HG03460 (cell line): Measurements from ENCODE around the gene LRMDA.

ENCODE experiments used
- ATAC-seq: cut with Tn5 transposase; IDR thresholded peaks from one replicate; pipeline ENCODE4 v1.9.1; 2021; ENCODE audit not compliant: unreplicated experiment

Gene LRMDA

DNA sequence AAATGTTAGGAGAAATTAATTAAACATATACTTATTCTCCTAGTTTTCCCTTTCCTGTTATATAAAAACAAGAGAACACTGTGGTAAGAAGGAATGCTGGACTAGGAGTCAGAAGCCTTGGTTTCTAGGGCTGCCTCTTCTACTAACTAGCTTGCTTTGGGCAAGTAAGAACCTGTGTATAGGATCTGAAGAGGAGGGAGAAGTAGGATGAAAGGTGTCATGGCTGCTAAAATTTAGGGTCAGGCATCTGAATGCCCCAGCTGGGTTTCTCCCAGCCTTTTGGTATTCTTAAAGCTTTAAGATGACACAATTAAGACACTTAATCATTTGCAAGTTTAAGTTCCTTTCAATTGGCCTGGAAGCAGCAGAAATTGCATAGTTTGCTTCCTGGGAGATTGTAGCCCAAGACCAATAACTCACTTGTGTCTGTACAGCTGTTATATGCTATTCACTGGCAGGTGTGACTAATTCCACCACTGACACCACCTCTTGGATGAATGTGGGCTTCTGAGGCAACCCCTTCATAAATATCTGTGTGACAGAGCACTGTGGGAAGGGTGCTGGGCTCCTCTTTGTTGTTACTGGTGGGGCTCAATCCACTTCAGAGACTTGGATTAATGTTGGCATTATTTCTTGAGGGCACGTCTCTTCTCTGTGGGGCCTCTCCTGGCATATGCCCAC, 137.2 kb downstream of the LRMDA start:
- ATAC-seq: no peak

GRCh38 chr10:75569506-75569905, 138.1 kb downstream of the LRMDA start:
- no peak for ATAC-seq

DNA sequence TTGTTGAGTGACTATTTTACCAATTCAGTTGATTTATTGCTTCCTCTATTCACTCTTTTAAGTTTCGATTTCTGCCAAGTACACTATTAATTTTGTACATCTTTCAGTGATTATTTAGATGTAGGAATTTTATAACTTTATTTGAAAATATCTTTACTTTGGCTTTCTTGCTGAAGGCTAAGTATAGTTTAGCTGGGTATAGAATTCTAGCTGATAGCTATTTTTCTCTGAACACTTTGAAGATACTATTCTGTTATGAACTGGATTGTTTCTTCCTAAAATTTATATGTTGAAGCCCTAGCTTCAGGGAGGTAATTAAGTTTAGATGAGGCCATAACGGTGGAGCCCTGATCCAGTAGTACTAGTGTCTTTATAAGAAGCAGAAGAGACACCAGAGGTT, 141.1 kb downstream of the LRMDA start:
- no peak for ATAC-seq

GRCh38 chr10:75575940-75576339, 144.5 kb downstream of the LRMDA start:
- ATAC-seq: no peak

DNA sequence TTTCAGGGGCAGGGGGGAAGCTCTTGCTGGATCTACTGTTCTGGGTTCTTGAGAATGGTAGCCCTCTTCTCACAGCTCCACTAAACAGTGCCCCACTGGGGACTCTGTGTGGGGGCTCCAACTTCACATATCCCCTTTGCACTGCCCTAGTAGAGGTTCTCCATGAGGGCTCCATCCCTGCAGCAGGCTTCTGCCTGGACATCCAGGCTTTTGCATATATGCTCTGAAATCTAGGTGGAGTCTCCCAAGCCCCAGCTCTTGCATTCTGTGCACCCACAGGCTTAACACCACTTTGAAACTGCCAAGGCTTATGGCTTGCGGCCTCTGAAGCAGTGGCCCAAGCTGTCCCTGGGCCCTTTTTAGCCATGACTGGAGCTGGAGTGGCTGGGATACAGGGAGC, 150.7 kb downstream of the LRMDA start:
- no peak for ATAC-seq

DNA sequence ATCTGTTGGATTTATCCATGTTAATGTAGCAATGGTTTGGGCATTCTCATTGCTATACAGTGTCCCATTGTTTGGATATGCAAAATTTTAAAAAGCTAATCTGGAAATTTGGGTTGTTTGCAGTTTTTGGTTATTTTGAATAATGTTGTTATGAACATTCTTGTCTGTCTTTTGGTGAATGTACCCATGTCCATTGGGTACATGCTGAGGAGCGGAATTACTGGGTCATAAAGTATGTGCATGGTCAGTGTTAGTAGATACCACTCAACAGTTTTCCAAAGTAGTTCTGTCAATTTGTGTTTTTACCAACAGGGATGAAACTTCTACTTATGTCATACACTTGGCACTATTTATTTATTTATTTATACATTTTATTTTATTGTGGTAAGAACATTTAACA, 153.9 kb downstream of the LRMDA start:
- ATAC-seq: no peak

- ATAC-seq: no peak
Observed at GRCh38 chr10:75586814-75587213, 155.4 kb downstream of the LRMDA start.

DNA sequence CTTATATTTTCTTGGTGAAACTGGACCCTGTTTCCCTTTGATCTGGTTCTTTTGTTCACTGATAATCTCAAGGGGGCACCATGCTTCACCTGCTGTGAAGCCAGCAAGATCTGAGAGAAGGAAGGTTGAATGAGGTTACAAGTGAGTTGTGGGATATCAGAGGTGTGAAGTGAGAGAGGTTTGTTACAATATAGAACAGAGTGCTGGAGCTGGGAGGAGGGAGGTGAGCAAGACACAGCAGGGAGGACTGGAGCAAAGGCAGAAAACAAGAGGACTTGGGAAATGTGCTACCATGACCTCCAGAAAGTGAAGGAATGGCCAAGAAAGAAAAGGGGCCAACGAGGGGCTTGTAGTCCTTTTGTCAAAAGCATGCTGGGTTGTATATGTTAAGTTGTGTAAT, 156.6 kb downstream of the LRMDA start:
- no peak for ATAC-seq

DNA sequence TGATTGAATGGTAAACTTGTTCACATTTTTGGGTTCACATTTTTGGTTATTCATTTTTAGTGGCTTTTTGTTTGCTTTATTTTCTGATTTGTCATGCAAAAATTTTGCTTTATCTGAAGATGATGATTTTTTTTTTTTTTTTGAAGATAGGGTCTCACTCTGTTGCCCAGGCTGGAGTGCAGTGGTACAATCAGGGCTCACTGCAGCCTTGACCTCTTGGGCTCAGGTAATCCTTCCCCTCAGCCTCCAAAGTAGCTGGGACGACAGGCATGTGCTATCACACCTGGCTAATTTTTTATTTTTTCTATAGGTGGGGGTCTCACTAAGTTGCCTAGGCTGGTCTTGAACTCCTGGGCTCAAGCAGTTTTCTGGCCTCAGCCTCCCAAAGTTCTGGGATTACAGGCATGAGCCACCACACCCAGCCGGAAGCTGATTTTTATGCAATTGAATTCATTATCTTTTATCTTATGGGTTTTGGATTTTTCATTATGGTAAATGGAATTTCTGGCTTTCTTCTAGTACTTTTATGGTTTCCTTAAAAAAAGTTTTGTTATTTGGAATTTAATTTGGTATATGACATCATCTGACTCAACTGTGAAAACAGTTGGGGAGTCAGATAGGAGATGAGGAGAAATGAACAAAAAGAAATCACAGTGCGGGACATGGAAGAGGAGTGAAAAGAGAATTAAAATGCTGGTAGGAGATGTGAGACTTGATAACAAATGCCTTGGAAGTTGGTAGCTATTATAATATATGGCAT, 158.7 kb downstream of the LRMDA start:
- ATAC-seq: no peak

DNA sequence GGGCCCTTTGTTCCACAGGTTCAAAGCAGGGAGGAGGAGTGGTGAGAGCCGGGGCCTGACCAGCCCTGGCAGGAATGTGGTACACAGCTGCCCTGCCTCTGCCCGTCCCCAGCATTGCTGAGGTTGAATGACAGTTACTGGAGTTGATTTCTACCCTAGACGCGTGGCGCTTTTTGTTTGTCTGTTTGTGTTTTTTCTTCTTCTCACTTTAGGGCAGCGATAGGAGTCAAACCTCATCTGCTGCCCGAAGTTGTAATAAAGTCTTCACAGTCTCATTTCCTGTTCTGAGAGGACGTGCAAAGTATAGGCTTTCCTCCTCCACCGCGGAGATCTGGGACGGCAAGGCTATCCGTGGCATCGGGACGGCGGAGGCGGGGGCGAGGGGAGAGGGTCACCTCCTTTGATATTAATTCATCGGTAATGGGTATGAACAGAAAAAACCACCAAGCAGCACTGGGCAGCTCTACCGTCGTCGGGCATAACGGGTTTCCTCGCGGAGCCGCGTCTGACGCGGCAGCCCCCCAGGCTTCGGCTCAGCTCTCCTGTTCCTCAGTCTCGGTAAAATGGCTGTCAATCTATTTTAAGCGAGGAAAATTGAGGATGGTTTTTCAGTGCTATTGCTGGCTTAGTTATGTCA, 160.8 kb downstream of the LRMDA start:
- no peak for ATAC-seq

DNA sequence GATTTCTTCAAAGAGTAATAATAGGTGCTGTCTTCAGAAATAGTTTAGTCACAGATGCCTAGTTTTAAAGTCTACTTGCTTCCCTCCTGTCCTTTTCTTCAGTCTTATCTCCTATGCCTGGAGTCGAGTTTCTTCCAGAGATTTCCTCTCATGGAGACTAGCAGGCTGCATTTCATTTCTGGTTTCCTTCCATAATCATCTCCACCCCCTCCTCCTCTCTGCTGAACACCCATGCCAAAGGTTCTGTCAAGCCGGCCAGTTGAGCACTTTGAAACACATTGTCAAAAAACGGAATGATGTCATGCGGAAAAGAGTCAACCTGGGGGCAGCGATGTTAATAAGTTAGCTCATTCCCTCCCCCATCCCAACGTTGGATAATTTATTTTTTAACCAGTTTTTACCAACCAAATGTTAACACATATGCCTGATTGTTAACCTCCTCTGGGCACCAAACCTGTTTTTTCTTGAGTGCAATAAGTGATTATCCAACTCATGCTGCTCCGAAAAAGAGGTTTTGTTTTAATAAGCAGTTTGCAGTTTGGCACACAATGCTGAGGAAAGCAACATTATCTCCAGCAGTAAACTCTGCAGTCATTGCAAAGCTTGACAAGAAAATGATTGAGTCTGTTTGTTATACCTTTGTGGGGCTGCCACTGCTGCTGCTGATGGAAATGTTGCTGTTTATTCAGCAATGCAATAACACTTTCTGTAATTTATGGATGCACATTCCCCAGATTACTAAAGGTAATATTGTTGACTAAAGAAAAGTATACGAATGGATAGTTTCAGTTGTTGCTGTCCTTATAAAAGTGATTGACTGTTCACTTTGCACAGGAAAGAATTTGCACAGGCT, 161.6 kb downstream of the LRMDA start:
- no peak for ATAC-seq

DNA sequence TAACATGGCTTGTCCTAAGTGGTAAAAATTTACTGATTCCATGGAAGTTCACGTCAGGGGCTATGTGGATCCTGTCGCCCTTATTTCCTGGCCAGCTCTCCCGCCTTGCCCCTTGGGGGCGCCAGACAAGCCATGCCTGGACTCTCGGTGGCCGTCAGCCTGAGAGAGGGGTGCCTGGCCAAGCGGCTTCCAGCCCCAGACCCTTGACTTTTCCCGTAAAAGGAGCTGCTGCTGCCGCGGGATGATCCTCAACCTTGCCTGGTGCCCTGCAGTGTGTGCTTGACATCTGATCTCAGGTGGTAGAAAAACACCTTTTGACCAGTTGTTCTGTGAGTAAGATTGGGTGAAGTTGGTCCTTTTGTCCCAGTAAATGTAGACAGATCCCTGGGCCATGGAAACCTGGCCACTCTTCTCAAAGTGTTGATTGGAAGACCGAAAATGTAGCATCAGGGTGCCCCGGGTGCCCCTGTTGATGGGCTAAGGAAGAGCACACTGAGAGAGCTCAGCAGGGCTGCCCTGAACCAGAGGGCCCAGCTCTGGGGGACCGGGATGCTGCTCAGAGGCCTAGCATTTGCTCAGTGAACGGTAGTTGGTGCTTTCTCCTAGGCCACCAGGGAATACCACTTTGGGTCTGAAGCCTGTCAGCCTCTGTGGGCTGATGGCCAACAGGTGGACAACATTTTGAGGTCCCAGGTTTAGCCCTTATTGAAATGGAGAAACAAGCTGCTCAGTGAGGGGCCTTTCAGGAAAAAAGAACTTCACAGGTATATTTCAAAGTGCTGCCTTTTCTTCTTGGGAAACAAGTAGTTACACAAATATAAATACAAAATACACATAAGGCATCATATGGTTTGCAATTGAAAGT, 162.5 kb downstream of the LRMDA start:
- ATAC-seq: no peak

DNA sequence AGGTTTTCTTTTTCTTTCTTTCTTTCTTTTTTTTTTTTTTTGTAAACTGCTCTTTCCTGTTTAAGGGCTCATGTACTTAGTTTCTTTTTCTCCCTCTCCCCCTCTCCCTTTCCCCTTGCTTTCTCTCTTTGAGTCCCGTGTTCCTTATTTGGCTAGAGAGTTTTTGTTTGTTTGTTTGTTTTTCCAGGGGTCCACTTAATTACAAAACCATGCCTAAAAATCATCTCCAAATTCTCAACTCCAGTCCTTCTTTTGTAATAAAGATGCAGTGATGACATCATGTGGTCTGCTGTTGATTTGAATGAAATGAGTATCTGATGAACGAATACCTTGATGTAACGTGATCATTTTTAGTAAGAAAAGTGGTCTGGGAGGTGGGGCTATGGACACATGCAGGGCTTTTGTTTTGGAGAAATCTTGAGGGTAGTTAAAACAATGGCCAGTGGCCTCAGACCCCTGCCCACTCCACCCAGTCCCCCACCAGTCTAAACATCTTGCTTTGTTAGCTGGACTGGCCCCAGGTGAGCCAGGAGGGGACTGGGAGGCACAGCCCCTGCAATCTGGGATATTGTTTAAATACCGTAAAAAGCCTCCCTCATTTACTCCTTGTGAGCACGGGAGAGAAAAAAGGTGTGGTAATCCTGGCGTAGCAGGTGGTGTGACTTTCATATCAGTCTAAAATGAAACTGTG, 165.7 kb downstream of the LRMDA start:
- ATAC-seq: no peak

DNA sequence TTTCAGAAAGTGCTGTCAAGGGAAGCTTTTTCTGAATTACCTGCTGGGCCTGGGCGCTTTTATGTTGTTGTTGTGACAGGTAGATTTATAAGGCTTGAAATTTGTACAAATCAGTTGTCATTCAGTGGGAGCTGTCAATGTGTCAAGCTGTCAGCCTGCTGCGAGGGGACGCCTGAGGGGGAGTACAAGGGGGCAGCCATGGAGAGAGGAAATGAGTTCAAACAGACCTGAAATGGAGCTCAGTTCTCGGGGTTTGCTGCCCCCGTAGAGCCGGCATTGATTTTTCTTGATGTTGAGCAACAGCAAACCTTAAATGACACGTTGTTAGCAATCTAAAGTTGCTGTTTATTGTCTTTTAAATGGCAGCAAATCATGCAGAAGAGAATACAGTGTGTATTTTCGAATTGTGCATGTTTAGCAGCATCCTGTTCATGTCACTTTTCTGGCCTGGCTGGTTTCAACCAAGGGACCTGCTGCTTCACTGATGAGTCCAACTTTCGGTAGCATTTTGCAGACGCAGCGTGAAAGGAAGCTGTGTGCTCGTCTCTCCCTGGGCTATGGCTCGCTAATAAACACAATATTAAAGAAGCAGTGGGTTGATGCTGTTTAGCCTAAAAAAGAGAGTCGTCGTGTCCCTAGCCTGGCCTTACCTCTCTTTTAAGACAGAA, 166.5 kb downstream of the LRMDA start:
- no peak for ATAC-seq

DNA sequence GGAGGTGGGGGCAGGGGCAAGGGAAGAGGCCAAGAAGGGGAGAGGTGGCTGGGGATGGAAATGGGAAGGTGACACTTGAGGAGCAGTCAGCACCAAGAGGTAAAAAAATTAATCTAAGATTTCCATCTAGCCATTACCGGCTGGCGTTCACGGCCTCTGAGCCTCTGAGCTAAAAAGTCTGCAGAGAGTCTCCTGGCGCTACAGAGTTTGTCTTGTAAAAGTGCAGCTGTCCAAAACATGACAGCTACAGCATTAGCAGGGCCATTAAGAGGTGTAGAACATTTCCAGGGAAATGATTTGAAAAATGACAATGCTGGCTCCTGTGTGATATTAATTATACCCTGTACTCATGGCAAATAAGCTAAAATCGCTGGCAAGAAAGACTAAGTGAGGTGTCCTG, 167.6 kb downstream of the LRMDA start:
- no peak for ATAC-seq

DNA sequence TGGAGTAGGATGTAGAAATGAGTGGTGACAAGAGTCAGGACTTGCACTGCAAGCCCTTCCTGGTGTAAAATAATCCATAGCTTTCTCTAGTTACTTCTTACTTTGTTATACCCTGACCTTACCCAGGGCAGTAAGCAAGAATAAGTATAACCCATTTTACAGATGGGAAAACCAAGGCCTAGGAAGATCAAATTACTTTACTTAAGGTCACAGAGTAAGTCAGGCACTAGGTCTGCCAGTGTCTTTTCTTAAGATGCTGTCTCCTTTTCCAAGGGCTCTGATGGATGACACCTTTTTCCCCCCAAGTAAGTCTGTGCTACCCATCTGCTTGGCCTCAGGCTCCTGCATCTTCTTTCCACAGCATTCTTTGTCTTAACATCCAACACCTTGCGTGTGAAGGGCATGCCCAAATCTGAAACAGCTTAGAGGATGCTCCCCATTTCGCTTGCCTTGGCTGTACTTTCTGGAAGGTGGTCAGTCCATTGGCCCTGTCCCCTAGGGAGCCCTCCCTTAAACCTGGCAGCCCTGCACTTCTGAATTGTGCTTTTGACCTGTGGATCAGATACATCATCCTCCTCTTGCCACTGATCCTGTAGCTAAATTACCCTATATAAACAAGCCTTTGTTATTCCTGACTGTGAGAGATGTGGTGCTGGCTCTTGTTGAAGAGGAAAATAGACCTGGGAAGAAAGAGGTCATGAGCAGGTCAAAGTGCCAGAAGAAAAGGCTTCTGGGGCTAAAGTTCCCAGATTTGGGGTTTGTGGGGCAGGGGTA, 168.6 kb downstream of the LRMDA start:
- ATAC-seq: no peak

DNA sequence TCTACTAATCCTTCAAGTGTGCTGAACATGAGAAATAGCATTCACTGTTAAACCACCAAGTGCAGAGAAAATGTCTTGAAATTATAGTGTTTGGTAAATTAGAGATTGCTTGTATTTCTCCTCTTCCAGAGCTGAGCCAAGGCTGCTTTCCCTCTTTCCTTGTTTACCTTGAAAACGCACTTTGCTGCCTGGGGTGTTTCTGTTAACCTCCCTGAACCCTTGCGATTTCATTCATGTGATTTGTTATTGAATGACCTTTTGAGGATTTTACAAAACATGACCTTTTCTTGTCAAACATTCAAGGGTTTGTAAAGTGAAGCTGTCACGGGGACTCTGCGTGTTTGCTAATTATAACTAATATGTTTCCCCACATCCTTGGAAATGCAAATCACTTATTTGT, 169.4 kb downstream of the LRMDA start:
- no peak for ATAC-seq

DNA sequence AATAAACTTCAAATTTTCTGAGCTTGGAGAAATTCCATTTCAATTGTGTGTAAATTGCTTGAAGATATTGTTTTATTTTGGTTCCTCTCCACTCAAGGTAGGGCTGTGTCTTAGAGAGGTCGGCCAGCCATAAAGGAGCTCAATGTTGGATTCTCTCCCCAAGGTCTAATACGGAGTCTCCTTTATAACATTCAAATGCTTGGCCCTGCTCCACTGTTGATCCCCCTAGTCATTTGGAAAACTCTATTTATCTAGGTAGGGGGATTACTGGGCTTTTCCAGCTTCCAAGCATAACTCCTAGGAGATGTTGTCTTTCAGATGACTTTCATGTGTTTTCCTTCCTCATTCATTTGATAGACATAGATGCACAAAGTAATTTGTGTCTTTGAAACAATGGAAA, 170.9 kb downstream of the LRMDA start:
- ATAC-seq: no peak

GRCh38 chr10:75605096-75605495, 173.7 kb downstream of the LRMDA start:
- ATAC-seq: no peak
